ENCODE data around the gene ZMYND11. TPM values are rescaled to one million over a fixed set of nuclear protein-coding genes. Genes with fewer than 3 reads are reported as not detected.

Gene ZMYND11
- total RNA-seq, 1 experiment from 2014 or later: 18.8 TPM

Other genes starting within 250 kb of the ZMYND11 start
- gene TUBB8, start 86.2 kb upstream of the ZMYND11 start, total RNA-seq (2014; rRNA removed; shearing (Covaris generic)): 2.5 and 9.2 TPM in 2 replicates